Stimulated activated CD4-positive, alpha-beta T cell treated with anti-CD3 and anti-CD28 coated beads, TNF-alpha, amount 100 ng/mL, for 24 hours (primary cell): Measurements from ENCODE around the gene GSTM1.
A peak's percentile ranks its signal among the peaks of the same experiment; 100 is the strongest.
"Not testable (repeated sequence)": the region's sequence is repeated elsewhere in the genome, so short reads cannot be mapped to it uniquely, and the experiment has no call there.

Experiments
- DNase-seq, 3 experiments: peaks; one replicate each; pipeline ENCODE4 v3.0.0-alpha.2; 2020; ENCODE audit warnings: low read depth in 3 of 3

The GSTM1 gene

GRCh38 chr1:109659997-109660690 is 27.5 kb upstream of the GSTM1 start:
- no peak for DNase-seq

DNA sequence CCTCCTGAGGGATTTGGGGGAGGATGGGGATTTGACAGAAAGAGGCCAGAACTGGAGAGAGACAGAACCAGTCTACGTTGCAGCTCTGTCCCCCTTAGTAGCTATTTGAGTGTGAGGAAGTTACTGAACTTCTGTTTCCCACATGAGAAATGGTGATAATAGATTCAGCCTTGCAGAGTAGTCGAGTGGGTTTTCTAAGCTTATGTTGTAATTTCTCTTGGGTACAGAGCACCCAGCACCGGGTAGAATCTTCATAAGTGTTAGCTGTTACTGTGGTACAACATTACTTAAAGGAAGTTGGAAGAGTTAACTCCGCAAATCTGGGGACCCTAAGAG is 27.0 kb upstream of the GSTM1 start:
- not testable (repeated sequence) for DNase-seq

- no peak for DNase-seq
Measured at GRCh38 chr1:109661391-109661790, 26.2 kb upstream of the GSTM1 start.

DNA sequence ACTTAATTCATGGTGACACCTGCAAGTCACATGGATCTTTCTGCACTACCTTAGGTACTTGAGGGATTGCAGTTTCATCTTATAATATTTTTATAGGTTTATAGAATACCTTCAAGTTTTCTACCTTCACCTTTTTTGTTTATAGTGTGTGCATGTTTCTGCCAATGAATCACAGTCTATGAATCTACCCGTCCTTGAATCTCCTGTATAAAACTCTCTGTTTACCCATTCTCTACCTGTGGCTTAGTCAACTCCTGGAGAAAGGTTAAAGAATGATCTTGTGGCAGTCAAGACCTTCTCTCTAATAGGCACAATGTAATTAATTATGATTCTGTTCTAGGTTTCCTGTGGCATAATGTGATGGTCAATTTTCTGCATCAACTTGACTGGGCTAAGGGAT is 22.9 kb upstream of the GSTM1 start:
- no peak for DNase-seq

DNA sequence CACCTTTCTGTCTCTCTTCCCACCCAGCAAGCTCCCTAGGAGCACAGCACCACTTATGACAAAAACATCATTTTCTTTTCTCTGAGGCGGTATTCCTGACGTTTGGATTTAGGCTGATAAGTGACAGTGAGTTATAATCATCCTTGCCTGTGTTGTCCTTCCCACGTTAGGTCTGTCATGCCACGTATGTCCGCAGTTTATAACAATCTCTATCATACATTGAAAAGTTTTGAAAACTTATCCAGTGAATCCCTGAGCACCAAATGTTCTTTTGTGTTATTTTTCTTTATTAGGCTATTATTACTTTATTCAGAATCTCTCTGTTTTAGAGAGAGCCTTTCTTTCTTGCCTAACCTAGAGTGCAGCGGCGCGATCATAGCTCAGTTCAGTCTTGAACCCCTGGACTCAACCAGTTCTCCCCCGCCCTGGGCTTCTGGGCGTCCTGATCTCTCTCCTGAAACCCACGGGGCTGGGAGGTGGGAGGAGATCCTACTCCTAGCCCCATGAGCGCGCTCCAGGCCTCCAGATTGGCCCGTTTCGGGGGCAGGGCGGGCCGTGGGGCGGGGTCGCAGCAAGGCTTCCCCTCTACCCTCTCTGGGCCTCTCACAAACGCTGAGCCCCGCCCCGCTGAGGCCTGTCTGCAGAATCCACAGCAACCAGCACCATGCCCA is 20.0 kb upstream of the GSTM1 start, which contains the start of gene GSTM2:
TSS of gene GSTM2 (plus strand) at position 606 of the 671 bp plus-strand sequence. CDS start at position 665, 59 bp downstream.
- peak; percentile 67 to 87 (median 71) for DNase-seq

GRCh38 chr1:109668123-109668775 is 19.4 kb upstream of the GSTM1 start:
- no peak for DNase-seq

GRCh38 chr1:109669246-109669948 is 18.2 kb upstream of the GSTM1 start:
- no peak for DNase-seq

DNA sequence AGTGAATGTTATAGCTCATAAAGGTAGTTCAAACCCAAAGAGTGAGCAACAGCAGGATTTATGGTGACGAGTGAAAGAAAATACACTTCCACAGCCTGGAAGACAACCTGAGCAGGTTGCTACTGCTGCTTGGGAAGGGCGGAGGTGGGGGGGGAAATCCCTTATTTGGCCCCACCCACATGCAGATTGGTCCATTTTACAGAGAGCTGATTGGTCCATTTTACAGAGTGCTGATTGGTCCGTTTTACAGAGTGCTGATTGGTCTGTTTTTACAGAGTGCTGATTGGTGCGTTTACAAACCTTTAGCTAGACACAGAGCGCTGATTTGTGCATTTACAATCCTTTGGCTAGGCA is 17.7 kb upstream of the GSTM1 start:
- not testable (repeated sequence) for DNase-seq

- no peak for DNase-seq
Measured at GRCh38 chr1:109671067-109671466, 16.6 kb upstream of the GSTM1 start.

DNA sequence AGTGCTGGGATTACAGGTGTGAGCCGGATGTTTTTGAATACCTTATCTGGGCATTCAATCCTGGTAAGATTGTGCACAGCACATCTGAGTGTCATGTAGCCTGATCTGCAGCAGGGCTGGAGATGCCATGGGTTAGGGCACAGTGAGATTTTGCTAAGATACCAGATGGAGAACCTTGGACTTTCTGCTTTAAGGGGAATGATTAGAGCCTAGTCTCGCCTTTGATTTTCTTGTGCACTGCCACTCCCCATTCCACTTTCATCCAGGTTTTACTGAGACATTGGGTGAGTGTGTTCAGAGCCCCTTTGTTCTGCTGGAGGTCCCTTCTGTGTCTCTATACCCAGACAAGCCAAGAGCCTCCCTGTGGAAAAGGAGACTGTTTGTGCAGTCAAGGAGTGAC is 13.8 kb upstream of the GSTM1 start:
- not testable (repeated sequence) for DNase-seq

DNA sequence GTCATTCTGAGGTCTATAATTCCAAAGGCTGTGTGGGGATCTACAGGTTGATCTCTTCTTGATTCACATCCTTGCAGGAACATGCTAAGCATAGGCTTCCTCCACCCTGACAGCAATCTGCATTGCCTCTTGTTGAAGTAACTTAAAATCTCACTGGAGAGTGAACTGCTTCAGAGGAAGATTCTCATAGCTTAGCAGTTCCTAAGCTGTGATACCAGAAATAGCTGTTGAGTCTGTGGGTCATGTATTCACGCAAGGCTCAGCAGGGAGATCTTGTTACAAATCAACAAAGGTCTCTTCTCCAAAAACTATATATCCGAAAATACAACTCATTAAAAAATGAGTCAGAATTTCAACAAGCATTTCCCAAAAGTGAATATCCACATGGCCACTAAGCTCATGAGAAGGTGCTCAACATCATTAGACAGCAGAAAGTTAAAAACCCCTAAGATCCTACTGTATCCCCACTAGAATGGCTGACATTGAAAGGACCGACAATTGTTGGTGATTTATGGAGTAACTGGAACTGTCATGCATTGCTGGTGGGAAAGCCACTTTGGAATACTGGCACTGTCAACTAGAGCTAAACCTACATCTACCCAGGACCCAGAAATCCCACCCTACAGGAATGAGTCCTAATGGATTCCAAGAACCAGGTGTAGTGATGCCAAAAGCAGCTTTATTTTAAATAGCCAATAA is 10.8 kb upstream of the GSTM1 start:
- not testable (repeated sequence) for DNase-seq

GRCh38 chr1:109677459-109677858 is 10.2 kb upstream of the GSTM1 start:
- no peak for DNase-seq

DNA sequence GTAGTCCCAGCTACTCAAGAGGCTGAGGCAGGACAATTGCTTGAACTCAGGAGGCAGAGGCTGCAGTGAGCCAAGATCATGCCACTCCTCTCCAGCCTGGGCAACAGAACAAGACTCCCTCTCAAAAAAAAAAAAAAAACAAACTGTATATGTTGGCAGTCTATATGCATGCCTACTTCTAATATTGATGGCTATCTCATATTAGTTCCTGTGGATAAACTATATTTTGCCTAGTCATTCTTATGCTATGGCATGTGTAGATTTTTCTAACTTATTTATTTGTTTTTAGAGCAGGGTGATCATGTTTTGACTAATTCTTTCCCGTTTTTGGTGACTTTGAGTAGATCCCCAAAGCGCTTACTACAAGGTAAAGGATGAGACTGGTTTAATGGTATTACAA is 9.0 kb upstream of the GSTM1 start:
- DNase-seq, result not testable (repeated sequence)

DNA sequence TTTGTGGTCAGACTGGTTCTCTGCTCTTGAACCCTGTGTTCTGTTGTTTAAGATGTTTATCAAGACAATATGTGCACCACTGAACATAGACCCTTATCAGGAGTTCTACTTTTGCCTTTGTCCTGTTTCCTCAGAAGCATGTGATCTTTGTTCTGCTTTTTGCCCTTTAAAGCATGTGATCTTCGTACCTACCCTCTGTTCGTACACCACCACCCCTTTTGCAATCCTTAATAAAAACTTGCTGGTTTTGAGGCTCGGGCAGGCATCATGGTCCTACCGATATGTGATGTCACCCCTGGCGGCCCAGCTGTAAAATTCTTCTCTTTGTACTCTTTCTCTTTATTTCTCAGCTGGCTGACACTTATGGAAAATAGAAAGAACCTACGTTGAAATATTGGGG is 2.8 kb upstream of the GSTM1 start:
- DNase-seq, result not testable (repeated sequence)

DNA sequence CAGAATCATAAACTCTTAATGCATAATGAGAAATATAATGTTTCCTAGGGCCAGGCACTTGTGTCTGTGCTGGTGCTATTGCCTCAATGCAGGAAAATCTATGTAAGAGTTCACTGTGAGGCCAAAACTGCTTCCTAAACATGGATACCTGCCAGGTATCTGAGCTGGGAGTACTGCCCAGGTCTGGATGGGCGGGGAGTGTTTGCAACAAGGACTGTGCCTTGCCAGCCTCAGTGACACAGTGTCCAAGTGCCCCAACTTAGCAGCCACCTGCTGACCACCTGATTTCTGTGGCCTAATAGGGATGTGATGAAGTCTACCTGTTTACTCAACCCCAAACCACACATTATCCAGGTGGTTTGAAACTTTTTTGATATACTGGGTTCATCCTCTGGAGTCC is 2.2 kb upstream of the GSTM1 start:
- DNase-seq, result not testable (repeated sequence)

DNA sequence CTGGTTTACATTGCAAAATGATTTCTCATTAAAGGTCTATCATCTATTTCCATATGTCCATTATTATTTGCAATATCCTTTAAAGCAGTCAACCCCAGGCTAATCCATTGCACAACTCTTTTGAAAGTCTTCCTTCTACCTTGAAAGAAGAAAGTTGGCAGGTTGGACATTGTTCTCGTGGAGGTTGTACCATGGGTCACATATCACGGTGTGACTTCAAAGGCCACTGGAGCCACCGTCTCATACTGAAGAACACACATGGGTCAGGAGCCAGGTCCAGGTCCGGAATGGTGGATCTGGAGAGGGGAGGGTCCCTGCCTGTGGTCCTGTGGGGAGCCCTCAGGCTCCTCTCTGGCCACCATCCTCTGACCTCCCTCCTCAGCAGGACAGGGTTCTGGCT is 1.7 kb upstream of the GSTM1 start:
- not testable (repeated sequence) for DNase-seq

GRCh38 chr1:109687109-109687508 is 508 bp upstream of the GSTM1 start:
- DNase-seq, result not testable (repeated sequence)

DNA sequence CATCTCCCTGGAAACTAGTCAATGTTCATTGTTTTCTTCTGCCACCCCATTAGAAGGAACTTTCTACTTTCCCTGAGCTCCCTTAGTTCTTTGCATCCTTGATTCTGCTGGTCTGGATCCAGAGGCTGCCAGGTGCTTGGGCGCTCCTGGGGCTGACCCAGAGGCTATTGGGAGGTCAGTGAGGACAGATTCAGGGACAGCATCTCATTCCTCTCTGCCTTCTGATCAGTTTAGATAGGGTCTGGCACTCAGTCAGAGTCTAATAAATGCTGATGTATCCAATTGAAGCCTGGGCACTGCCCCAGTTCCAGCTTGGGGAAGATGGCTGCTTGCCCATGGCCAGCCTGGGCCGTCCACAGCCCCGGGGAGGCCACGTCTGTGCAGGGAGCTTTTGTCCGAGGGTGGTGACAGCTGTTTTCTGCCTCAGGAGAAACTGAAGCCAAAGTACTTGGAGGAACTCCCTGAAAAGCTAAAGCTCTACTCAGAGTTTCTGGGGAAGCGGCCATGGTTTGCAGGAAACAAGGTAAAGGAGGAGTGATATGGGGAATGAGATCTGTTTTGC is 2.3 kb downstream of the GSTM1 start:
- DNase-seq, result no peak

GRCh38 chr1:109691759-109692158 is 4.1 kb downstream of the GSTM1 start:
- no peak for DNase-seq

DNA sequence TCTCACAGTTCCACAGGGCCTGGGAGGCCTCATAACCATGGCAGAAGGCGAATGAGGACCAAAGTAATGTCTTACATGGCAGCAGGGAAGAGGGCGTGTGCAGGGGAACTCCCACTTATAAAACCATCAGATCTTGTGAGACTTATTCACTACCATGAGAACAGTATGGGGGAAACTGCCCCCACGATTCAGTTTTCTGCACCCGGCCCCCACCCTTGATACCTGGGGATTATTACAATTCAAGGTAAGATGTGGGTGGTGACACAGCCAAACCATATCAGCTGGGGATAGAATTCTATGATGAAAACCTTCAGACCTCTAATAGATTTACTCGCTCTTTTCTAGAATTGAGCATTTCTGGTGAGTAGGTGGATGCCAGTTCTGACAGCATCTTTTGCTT is 6.8 kb downstream of the GSTM1 start:
- DNase-seq, result not testable (repeated sequence)

- DNase-seq, result not testable (repeated sequence)
Measured at GRCh38 chr1:109695138-109695537, 7.5 kb downstream of the GSTM1 start.
